Right atrium auricular region (tissue), 2 donors: Measurements from ENCODE around the gene DHX30. TPM values are rescaled to one million over a fixed set of nuclear protein-coding genes. Genes with fewer than 3 reads are reported as not detected.
"Not testable (repeated sequence)": the region's sequence is repeated elsewhere in the genome, so short reads cannot be mapped to it uniquely, and the experiment has no call there.

Source experiments
- DNase-seq: peaks from one replicate; pipeline ENCODE4 v3.0.0-alpha.2; 2019; ENCODE audit warnings: low spot score
- H3K27ac ChIP-seq, 2 donors: fragments of 200-600 bp; sonication (generic); 1 replicate in 1 of 2; 2 replicates in 1 of 2; pipeline ENCODE4 v1.5.1; 2016 to 2019
- H3K27me3 ChIP-seq, 2 donors: fragments of 200-600 bp; sonication (generic); one replicate each; pipeline versions ENCODE4 v1.5.1 to v1.6.0; 2017 to 2019
- H3K36me3 ChIP-seq: fragments of 200-600 bp; sonication (generic); one replicate; pipeline ENCODE4 v1.5.1; 2016
- H3K4me1 ChIP-seq, 2 donors: fragments of 200-600 bp; sonication (generic); one replicate each; pipeline versions ENCODE4 v1.5.1 to v1.6.0; 2017 to 2019
- H3K4me3 ChIP-seq, 2 donors: fragments of 200-600 bp; sonication (generic); 1 replicate in 1 of 2; 2 replicates in 1 of 2; pipeline ENCODE4 v1.5.1; 2017 to 2019; ENCODE audit warnings: mild to moderate bottlenecking in 1 of 2, moderate library complexity in 1 of 2
- H3K9me3 ChIP-seq, 2 donors: fragments of 200-600 bp; sonication (generic); one replicate each; pipeline ENCODE4 v1.5.1; 2019
- total RNA-seq, 2 donors: library from RNA; depleted of rRNA; stranded (reverse); fragments of >200 nt; gene quantifications; one replicate each; pipeline ENCODE4 v1.1.0, GENCODE V29; 2016
- TF ChIP-seq, protein P1 (sequence below), 2 donors: fragments of 200-600 bp; sonication (generic); IDR thresholded peaks; one replicate each; pipeline ENCODE4 v1.5.1; 2019; ENCODE audit warnings: antibody characterized with exemption in 2 of 2

DHX30 gene
- 10 to 100 TPM; 47.9 to 57.6 TPM for total RNA-seq

- H3K4me3 ChIP-seq = peak within 1 kb of the TSS; percentile 89 to 92
- H3K4me1 ChIP-seq = peaks cover 0 to 16% of the 10 kb centered on the region in 2 donors
- no peaks in the 10 kb centered on the region for H3K27me3 ChIP-seq
- peak; percentile 90 for DNase-seq
- H3K36me3 ChIP-seq = peaks cover 17% of the 10 kb centered on the region
- H3K27ac ChIP-seq = peak within 1 kb of the TSS; percentile 94 to 99
- H3K9me3 ChIP-seq = no peaks in the 10 kb centered on the region
- TF ChIP-seq, protein P1, sequence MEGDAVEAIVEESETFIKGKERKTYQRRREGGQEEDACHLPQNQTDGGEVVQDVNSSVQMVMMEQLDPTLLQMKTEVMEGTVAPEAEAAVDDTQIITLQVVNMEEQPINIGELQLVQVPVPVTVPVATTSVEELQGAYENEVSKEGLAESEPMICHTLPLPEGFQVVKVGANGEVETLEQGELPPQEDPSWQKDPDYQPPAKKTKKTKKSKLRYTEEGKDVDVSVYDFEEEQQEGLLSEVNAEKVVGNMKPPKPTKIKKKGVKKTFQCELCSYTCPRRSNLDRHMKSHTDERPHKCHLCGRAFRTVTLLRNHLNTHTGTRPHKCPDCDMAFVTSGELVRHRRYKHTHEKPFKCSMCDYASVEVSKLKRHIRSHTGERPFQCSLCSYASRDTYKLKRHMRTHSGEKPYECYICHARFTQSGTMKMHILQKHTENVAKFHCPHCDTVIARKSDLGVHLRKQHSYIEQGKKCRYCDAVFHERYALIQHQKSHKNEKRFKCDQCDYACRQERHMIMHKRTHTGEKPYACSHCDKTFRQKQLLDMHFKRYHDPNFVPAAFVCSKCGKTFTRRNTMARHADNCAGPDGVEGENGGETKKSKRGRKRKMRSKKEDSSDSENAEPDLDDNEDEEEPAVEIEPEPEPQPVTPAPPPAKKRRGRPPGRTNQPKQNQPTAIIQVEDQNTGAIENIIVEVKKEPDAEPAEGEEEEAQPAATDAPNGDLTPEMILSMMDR (IDR thresholded peaks at IDR 0.05) = no peak
These were observed at the start of gene DHX30 for GRCh38 chr3:47802734-47803479. Gene DHX30, plus strand, starts transcription at chr3:47803138. Its CDS starts 7,546 bp downstream, at chr3:47810684.

- TF ChIP-seq, protein P1 (IDR thresholded peaks at IDR 0.05) = no peak
- no peak overlapping the region for H3K27ac ChIP-seq
- peaks cover 0 to 6% of the 10 kb centered on the region in 2 donors for H3K4me1 ChIP-seq
- H3K4me3 ChIP-seq = no peak overlapping the region
- no peaks in the 10 kb centered on the region for H3K9me3 ChIP-seq
- no peaks in the 10 kb centered on the region for H3K27me3 ChIP-seq
- no peaks in the 10 kb centered on the region for H3K36me3 ChIP-seq
- DNase-seq = no peak
These were observed 44.5 kb upstream of the DHX30 start for GRCh38 chr3:47758261-47759025.

DNA sequence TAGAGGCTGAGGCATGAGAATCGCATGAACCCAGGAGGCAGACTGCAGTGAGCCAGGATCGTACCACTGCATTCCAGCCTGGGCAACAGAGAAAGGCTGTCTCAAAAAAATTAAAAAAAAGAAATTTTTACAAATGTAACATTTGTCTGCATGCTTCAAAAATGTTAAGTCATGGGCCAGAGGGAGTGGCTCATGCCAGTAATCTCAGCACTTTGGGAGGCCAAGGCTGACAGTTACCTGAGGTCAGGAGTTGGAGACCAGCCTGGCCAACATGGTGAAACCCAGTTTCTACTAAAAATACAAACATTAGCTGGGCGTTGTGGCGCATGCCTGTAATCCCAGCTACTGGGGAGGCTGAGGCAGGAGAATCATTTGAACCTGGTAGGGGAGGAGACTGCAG, 42.7 kb upstream of the DHX30 start:
- not testable (repeated sequence) for H3K36me3 ChIP-seq

DNA sequence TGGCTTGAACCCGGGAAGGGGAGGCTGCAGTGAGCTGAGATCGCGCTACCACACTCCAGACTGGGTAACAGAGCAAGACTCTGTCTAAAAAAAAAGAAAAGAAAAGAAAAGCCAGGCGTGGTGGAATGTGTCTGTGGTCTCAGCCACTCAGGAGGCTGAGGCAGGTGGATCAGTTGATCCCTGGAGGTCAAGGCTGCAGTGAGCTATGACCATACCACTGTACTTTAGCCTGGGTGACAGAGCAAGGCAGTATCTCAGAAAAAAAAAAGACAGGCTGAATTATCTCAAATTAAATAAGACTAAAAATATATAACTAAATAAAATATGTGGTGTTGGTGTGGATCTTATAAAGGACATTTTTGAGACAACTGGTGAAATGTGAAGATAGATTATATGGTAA, 41.9 kb upstream of the DHX30 start:
- H3K4me1 ChIP-seq = peaks cover 0 to 6% of the 10 kb centered on the region in 2 donors
- H3K36me3 ChIP-seq = no peaks in the 10 kb centered on the region
- H3K9me3 ChIP-seq = no peaks in the 10 kb centered on the region
- H3K27me3 ChIP-seq = no peaks in the 10 kb centered on the region
- TF ChIP-seq, protein P1 (IDR thresholded peaks at IDR 0.05) = no peak
- no peak for DNase-seq
- no peak overlapping the region for H3K4me3 ChIP-seq
- no peak overlapping the region for H3K27ac ChIP-seq

More for the DNA sequence above, 42.7 kb upstream of the DHX30 start:
- not testable (repeated sequence) for DNase-seq, H3K27me3 ChIP-seq, H3K4me1 ChIP-seq, H3K4me3 ChIP-seq, H3K9me3 ChIP-seq, H3K27ac ChIP-seq

DNA sequence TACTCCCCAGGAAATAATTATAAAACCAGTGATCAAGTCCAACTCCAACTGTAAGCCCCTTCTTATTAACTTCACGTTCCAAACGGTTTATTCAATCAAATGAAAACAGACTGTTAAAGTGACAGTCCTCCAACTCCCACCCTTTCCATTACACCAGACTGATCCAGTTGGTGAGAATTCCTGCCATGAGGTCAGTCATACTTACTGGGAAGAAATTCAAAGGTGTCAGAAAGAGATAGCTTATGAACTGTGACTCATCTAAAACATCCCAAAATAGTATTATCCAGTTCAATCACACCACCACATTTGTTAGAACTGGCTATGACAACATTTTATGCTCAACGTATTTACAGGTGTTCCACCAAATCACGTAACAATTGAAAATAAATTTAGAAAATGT, 40.7 kb upstream of the DHX30 start:
- H3K36me3 ChIP-seq = no peaks in the 10 kb centered on the region
- H3K27ac ChIP-seq = peak overlapping the region; percentile 37 to 69
- no peaks in the 10 kb centered on the region for H3K9me3 ChIP-seq
- DNase-seq = no peak
- H3K4me3 ChIP-seq = no peak overlapping the region
- H3K4me1 ChIP-seq = peaks cover 0 to 6% of the 10 kb centered on the region in 2 donors
- TF ChIP-seq, protein P1 (IDR thresholded peaks at IDR 0.05) = no peak
- no peaks in the 10 kb centered on the region for H3K27me3 ChIP-seq

DNA sequence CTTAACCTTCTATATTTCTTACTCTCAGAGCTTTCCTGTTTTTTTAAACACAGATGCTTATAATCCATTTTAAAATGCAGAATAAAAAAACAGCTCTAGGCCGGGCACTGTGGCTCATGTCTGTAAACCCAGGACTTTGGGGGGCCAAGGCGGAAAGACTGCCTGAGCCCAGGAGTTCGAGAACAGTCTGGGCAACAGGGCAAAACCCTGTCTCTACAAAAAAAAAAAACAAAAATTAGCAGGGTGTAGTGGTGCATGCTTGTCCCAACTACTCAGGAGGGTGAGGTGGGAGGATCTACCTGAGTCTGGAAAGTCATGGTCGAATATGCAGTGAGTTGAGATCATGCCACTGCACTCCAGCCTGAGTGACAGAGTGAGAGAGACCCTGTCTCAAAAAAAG, 36.8 kb upstream of the DHX30 start:
- TF ChIP-seq, protein P1 (IDR thresholded peaks at IDR 0.05) = no peak
- H3K9me3 ChIP-seq = no peaks in the 10 kb centered on the region
- H3K36me3 ChIP-seq = peaks cover 2% of the 10 kb centered on the region
- H3K4me3 ChIP-seq = no peak overlapping the region
- no peak overlapping the region for H3K27ac ChIP-seq
- DNase-seq = no peak
- no peaks in the 10 kb centered on the region for H3K27me3 ChIP-seq
- peaks cover 0 to 6% of the 10 kb centered on the region in 2 donors for H3K4me1 ChIP-seq
